Activated CD8-positive, alpha-beta T cell treated with anti-CD3 and anti-CD28 coated beads, Interleukin-2, amount 10 ng/mL, durations not matched to agents 7 days and 5 days (primary cell): ENCODE results near the gene IGSF21. TPM values are rescaled to one million over a fixed set of nuclear protein-coding genes. Genes with fewer than 3 reads are reported as not detected.
"Not testable (repeated sequence)": the region's sequence is repeated elsewhere in the genome, so short reads cannot be mapped to it uniquely, and the experiment has no call there.

Experiments
- ATAC-seq: fragments of 150-1000 bp; cut with Tn5 transposase; one replicate; pipeline ENCODE4 v1.10.0; 2021; ENCODE audit warnings: moderate library complexity
- CTCF ChIA-PET: fragments of 350-600 bp; sonication (Branson Sonifier 250); formaldehyde crosslinking; loops from one replicate; lab custom pipeline; 2021; ENCODE audit warnings: antibody characterized with exemption; lab: Charles Lee
- POLR2A ChIA-PET: fragments of 350-600 bp; sonication (Branson Sonifier 250); formaldehyde crosslinking; loops from one replicate; lab custom pipeline; 2021; ENCODE audit warnings: antibody characterized with exemption; lab: Charles Lee
- DNase-seq: peaks from one replicate; pipeline ENCODE4 v3.0.0-alpha.2; 2020
- H3K27ac Mint-ChIP-seq: one replicate; pipeline ENCODE4 v1.8.0; 2021; ENCODE audit warnings: mild to moderate bottlenecking, mixed read lengths
- H3K27me3 Mint-ChIP-seq: one replicate; pipeline ENCODE4 v1.8.0; 2021; ENCODE audit warnings: low read depth, mixed read lengths
- H3K36me3 Mint-ChIP-seq: one replicate; pipeline ENCODE4 v1.8.0; 2021; ENCODE audit warnings: low read depth, mixed read lengths
- H3K4me1 Mint-ChIP-seq: one replicate; pipeline ENCODE4 v1.8.0; 2021; ENCODE audit warnings: low read depth, mixed read lengths
- H3K4me3 Mint-ChIP-seq: one replicate; pipeline ENCODE4 v1.8.0; 2021; ENCODE audit warnings: mild to moderate bottlenecking, mixed read lengths
- H3K9me3 Mint-ChIP-seq: one replicate; pipeline ENCODE4 v1.8.0; 2022; ENCODE audit warnings: mixed read lengths; ENCODE audit not compliant: insufficient read depth
- total RNA-seq, 2 experiments: library from RNA; stranded (reverse); gene quantifications; one replicate each; pipeline ENCODE4 v1.2.3, GENCODE V29; 2021

The IGSF21 gene
- total RNA-seq, 2 experiments from 2014 or later, result not detected

GRCh38 chr1:18155881-18156385 is 48.3 kb downstream of the IGSF21 start:
- Mint-ChIP-seq H3K27me3 (no peaks in the 10 kb centered on the region), H3K9me3 (no peaks in the 10 kb centered on the region), H3K4me3 (no peak overlapping the region), H3K36me3 (no peaks in the 10 kb centered on the region), H3K4me1 (no peaks in the 10 kb centered on the region), H3K27ac (no peak overlapping the region)
- ChIA-PET POLR2A (no interaction called here), CTCF (no interaction called here)
- no peak for DNase-seq
- no peak for ATAC-seq

- Mint-ChIP-seq H3K4me1 (no peaks in the 10 kb centered on the region), H3K4me3 (no peak overlapping the region), H3K9me3 (no peaks in the 10 kb centered on the region), H3K27me3 (no peaks in the 10 kb centered on the region), H3K36me3 (no peaks in the 10 kb centered on the region), H3K27ac (no peak overlapping the region)
- ChIA-PET POLR2A (no interaction called here), CTCF (no interaction called here)
- ATAC-seq, result no peak
- DNase-seq, result no peak
Observed at GRCh38 chr1:18157352-18157751, 49.8 kb downstream of the IGSF21 start.

GRCh38 chr1:18157968-18158367 is 50.4 kb downstream of the IGSF21 start:
- DNase-seq (no peak), ATAC-seq (no peak)
- Mint-ChIP-seq H3K4me3 (no peak overlapping the region), H3K4me1 (no peaks in the 10 kb centered on the region), H3K27ac (no peak overlapping the region), H3K36me3 (no peaks in the 10 kb centered on the region), H3K27me3 (no peaks in the 10 kb centered on the region), H3K9me3 (no peaks in the 10 kb centered on the region)
- CTCF ChIA-PET, result no interaction called here
- POLR2A ChIA-PET, result no interaction called here

- ChIA-PET CTCF (no interaction called here), POLR2A (no interaction called here)
- H3K27me3 Mint-ChIP-seq, result no peaks in the 10 kb centered on the region
- no peaks in the 10 kb centered on the region for H3K36me3 Mint-ChIP-seq
- no peaks in the 10 kb centered on the region for H3K9me3 Mint-ChIP-seq
- H3K27ac Mint-ChIP-seq, result no peak overlapping the region
- ATAC-seq, result no peak
- no peak for DNase-seq
- no peaks in the 10 kb centered on the region for H3K4me1 Mint-ChIP-seq
- H3K4me3 Mint-ChIP-seq, result no peak overlapping the region
Observed at GRCh38 chr1:18158714-18159113, 51.1 kb downstream of the IGSF21 start.

GRCh38 chr1:18160290-18160942 is 52.8 kb downstream of the IGSF21 start:
- H3K9me3 Mint-ChIP-seq, result no peaks in the 10 kb centered on the region
- no peak overlapping the region for H3K27ac Mint-ChIP-seq
- ChIA-PET CTCF (no interaction called here), POLR2A (no interaction called here)
- DNase-seq, result no peak
- ATAC-seq, result no peak
- H3K36me3 Mint-ChIP-seq, result no peaks in the 10 kb centered on the region
- no peaks in the 10 kb centered on the region for H3K27me3 Mint-ChIP-seq
- H3K4me3 Mint-ChIP-seq, result no peak overlapping the region
- no peaks in the 10 kb centered on the region for H3K4me1 Mint-ChIP-seq

GRCh38 chr1:18161690-18162089 is 54.1 kb downstream of the IGSF21 start:
- POLR2A ChIA-PET, result no interaction called here
- CTCF ChIA-PET, result no interaction called here
- no peak for DNase-seq
- no peak for ATAC-seq
- Mint-ChIP-seq H3K27ac (no peak overlapping the region), H3K4me1 (no peaks in the 10 kb centered on the region), H3K27me3 (no peaks in the 10 kb centered on the region), H3K36me3 (no peaks in the 10 kb centered on the region), H3K9me3 (no peaks in the 10 kb centered on the region), H3K4me3 (no peak overlapping the region)

- H3K9me3 Mint-ChIP-seq, CTCF ChIA-PET, H3K27ac Mint-ChIP-seq, DNase-seq, H3K4me1 Mint-ChIP-seq, H3K4me3 Mint-ChIP-seq, ATAC-seq, H3K27me3 Mint-ChIP-seq, POLR2A ChIA-PET, H3K36me3 Mint-ChIP-seq: not testable (repeated sequence)
Observed at GRCh38 chr1:18165640-18166039, 58.0 kb downstream of the IGSF21 start.

GRCh38 chr1:18166341-18166740 is 58.7 kb downstream of the IGSF21 start:
- Mint-ChIP-seq H3K9me3 (no peaks in the 10 kb centered on the region), H3K4me1 (no peaks in the 10 kb centered on the region), H3K4me3 (no peak overlapping the region), H3K27me3 (no peaks in the 10 kb centered on the region), H3K36me3 (no peaks in the 10 kb centered on the region), H3K27ac (no peak overlapping the region)
- POLR2A ChIA-PET, result no interaction called here
- CTCF ChIA-PET, result no interaction called here
- ATAC-seq (no peak), DNase-seq (no peak)

- ATAC-seq (no peak), DNase-seq (no peak)
- Mint-ChIP-seq H3K4me3 (no peak overlapping the region), H3K27ac (no peak overlapping the region), H3K27me3 (no peaks in the 10 kb centered on the region), H3K4me1 (no peaks in the 10 kb centered on the region), H3K9me3 (no peaks in the 10 kb centered on the region), H3K36me3 (no peaks in the 10 kb centered on the region)
- CTCF ChIA-PET, result no interaction called here
- POLR2A ChIA-PET, result no interaction called here
Observed at GRCh38 chr1:18166929-18167328, 59.3 kb downstream of the IGSF21 start.

- no peaks in the 10 kb centered on the region for H3K27me3 Mint-ChIP-seq
- DNase-seq (no peak), ATAC-seq (no peak)
- H3K36me3 Mint-ChIP-seq, result no peaks in the 10 kb centered on the region
- POLR2A ChIA-PET, result no interaction called here
- H3K4me1 Mint-ChIP-seq, result no peaks in the 10 kb centered on the region
- no peaks in the 10 kb centered on the region for H3K9me3 Mint-ChIP-seq
- CTCF ChIA-PET, result no interaction called here
- no peak overlapping the region for H3K4me3 Mint-ChIP-seq
- H3K27ac Mint-ChIP-seq, result no peak overlapping the region
Observed at GRCh38 chr1:18170444-18170843, 62.8 kb downstream of the IGSF21 start.

GRCh38 chr1:18174037-18174436 is 66.4 kb downstream of the IGSF21 start:
- no peaks in the 10 kb centered on the region for H3K36me3 Mint-ChIP-seq
- ATAC-seq, result no peak
- DNase-seq, result no peak
- H3K4me3 Mint-ChIP-seq, result no peak overlapping the region
- ChIA-PET CTCF (no interaction called here), POLR2A (no interaction called here)
- peaks cover 9% of the 10 kb centered on the region for H3K27me3 Mint-ChIP-seq
- H3K9me3 Mint-ChIP-seq, result no peaks in the 10 kb centered on the region
- H3K27ac Mint-ChIP-seq, result no peak overlapping the region
- no peaks in the 10 kb centered on the region for H3K4me1 Mint-ChIP-seq

- ChIA-PET CTCF (no interaction called here), POLR2A (no interaction called here)
- Mint-ChIP-seq H3K9me3 (no peaks in the 10 kb centered on the region), H3K36me3 (no peaks in the 10 kb centered on the region), H3K4me1 (no peaks in the 10 kb centered on the region), H3K4me3 (no peak overlapping the region), H3K27ac (no peak overlapping the region), H3K27me3 (peaks cover 9% of the 10 kb centered on the region)
- ATAC-seq (no peak), DNase-seq (no peak)
Observed at GRCh38 chr1:18175051-18175450, 67.5 kb downstream of the IGSF21 start.
